Epithelial cell of umbilical artery (primary cell): ENCODE results near the gene CELA3A. TPM values are rescaled to one million over a fixed set of nuclear protein-coding genes. Genes with fewer than 3 reads are reported as not detected.

ENCODE experiments used
- total RNA-seq: library from RNA; depleted of rRNA; stranded (reverse); fragments of >200 nt; gene quantifications from 2 replicates; pipeline ENCODE4 v1.2.3, GENCODE V29; 2014

Gene CELA3A
- total RNA-seq: not detected in 2 replicates

GRCh38 chr1:22001409-22001808, at the start of gene CELA3A:
Gene CELA3A (plus strand): TSS chr1:22001657. CDS start chr1:22001675, 18 bp downstream.

GRCh38 chr1:21976703-21977239, 24.7 kb upstream of the CELA3A start, which contains the start of gene CELA3B:
Gene CELA3B (plus strand): TSS chr1:21977022. CDS start chr1:21977040, 18 bp downstream.

GRCh38 chr1:22052115-22053016, 50.9 kb downstream of the CELA3A start, which contains the start of gene CDC42:
Gene CDC42 (plus strand): TSS chr1:22052709. CDS start chr1:22078479, 25,770 bp downstream.

Other genes with a start within 250 kb of the CELA3A start
- 91.6 and 97.6 TPM in 2 replicates for gene USP48, start 218.5 kb upstream of the CELA3A start, total RNA-seq
- gene LDLRAD2, start 189.4 kb upstream of the CELA3A start, total RNA-seq: not detected in 2 replicates
- 507 and 1,288 TPM in 2 replicates for gene HSPG2, start 64.3 kb upstream of the CELA3A start, total RNA-seq
- 1.3 TPM in 1 of 2 replicates, not detected in the other for gene CELA3B, start 24.6 kb upstream of the CELA3A start, total RNA-seq
- 655 and 1,227 TPM in 2 replicates for gene CDC42, start 51.1 kb downstream of the CELA3A start, total RNA-seq
- under 0.01 and 0.15 TPM in 2 replicates for gene WNT4, start 141.4 kb downstream of the CELA3A start, total RNA-seq